Measurements from ENCODE around the gene DLG2. TPM values are rescaled to one million over a fixed set of nuclear protein-coding genes. Genes with fewer than 3 reads are reported as not detected.

DLG2 gene
- total RNA-seq, 1 experiment from 2014 or later: 2.7 TPM

- H3K4me3 ChIP-seq (ENCODE audit: low read length): no peak overlapping the region
- no peaks in the 10 kb centered on the region for H3K27me3 ChIP-seq (ENCODE audit: low read length)
- H3K9me2 ChIP-seq (replicated peaks; ENCODE audit: insufficient read depth, low read length): no peaks in the 10 kb centered on the region
- H3K4me2 ChIP-seq (ENCODE audit: low read depth, low read length, poor library complexity, severe bottlenecking): peak overlapping the region; percentile 86
- H4K20me1 ChIP-seq (ENCODE audit: insufficient read depth, low read depth, low read length): no peaks in the 10 kb centered on the region
- peaks cover 77% of the 10 kb centered on the region for H3K4me1 ChIP-seq (ENCODE audit: low read length)
- no peak overlapping the region for H3K9ac ChIP-seq (ENCODE audit: low read length)
- no peaks in the 10 kb centered on the region for H3K36me3 ChIP-seq (ENCODE audit: insufficient read depth, low read length)
- no peak overlapping the region for H2AFZ ChIP-seq (ENCODE audit: low read length)
- no peaks in the 10 kb centered on the region for H3K9me3 ChIP-seq (ENCODE audit: low read length)
- DNase-seq: peak; percentile 39
- no peaks in the 10 kb centered on the region for H3K79me2 ChIP-seq (ENCODE audit: low read length)
- peak overlapping the region; percentile 79 for H3K27ac ChIP-seq (ENCODE audit: low read length)
These were observed 1948.1 kb downstream of the DLG2 start for GRCh38 chr11:83678831-83679584.

- Histone ChIP-seq H2AFZ (ENCODE audit: low read length) (0 out of 2 replicates have a peak overlapping the region, but pooled peaks have one; percentile 10), H4K20me1 (ENCODE audit: insufficient read depth, low read depth, low read length) (no peaks in the 10 kb centered on the region), H3K9me2 (replicated peaks; ENCODE audit: insufficient read depth, low read length) (no peaks in the 10 kb centered on the region), H3K4me1 (ENCODE audit: low read length) (peaks cover 67% of the 10 kb centered on the region), H3K9me3 (ENCODE audit: low read length) (no peaks in the 10 kb centered on the region), H3K4me2 (ENCODE audit: low read depth, low read length, poor library complexity, severe bottlenecking) (peak overlapping the region; percentile 29), H3K79me2 (ENCODE audit: low read length) (no peaks in the 10 kb centered on the region), H3K9ac (ENCODE audit: low read length) (no peak overlapping the region), H3K27me3 (ENCODE audit: low read length) (no peaks in the 10 kb centered on the region), H3K27ac (ENCODE audit: low read length) (peak overlapping the region; percentile 56), H3K36me3 (ENCODE audit: insufficient read depth, low read length) (no peaks in the 10 kb centered on the region), H3K4me3 (ENCODE audit: low read length) (peak overlapping the region; percentile 9; the same call in 1 of the 2 replicates)
- peak; percentile 73 for DNase-seq
These were observed 1949.4 kb downstream of the DLG2 start for GRCh38 chr11:83677730-83678129.

- Histone ChIP-seq H3K4me3 (ENCODE audit: low read length) (no peak overlapping the region), H3K4me1 (ENCODE audit: low read length) (peaks cover 54% of the 10 kb centered on the region), H3K9me3 (ENCODE audit: low read length) (no peaks in the 10 kb centered on the region), H3K36me3 (ENCODE audit: insufficient read depth, low read length) (no peaks in the 10 kb centered on the region), H3K27me3 (ENCODE audit: low read length) (no peaks in the 10 kb centered on the region), H3K9ac (ENCODE audit: low read length) (no peak overlapping the region), H3K9me2 (replicated peaks; ENCODE audit: insufficient read depth, low read length) (no peaks in the 10 kb centered on the region), H3K27ac (ENCODE audit: low read length) (no peak overlapping the region), H4K20me1 (ENCODE audit: insufficient read depth, low read depth, low read length) (no peaks in the 10 kb centered on the region), H2AFZ (ENCODE audit: low read length) (no peak overlapping the region), H3K79me2 (ENCODE audit: low read length) (no peaks in the 10 kb centered on the region), H3K4me2 (ENCODE audit: low read depth, low read length, poor library complexity, severe bottlenecking) (no peak overlapping the region)
- no peak for DNase-seq
These were observed 1951.0 kb downstream of the DLG2 start for GRCh38 chr11:83676056-83676601.

- H3K27ac ChIP-seq (ENCODE audit: low read length): no peak overlapping the region
These were observed 1952.8 kb downstream of the DLG2 start for GRCh38 chr11:83674102-83674896.

GRCh38 chr11:83671289-83671688 is 1955.9 kb downstream of the DLG2 start:
- Histone ChIP-seq H3K4me3 (ENCODE audit: low read length) (no peak overlapping the region), H4K20me1 (ENCODE audit: insufficient read depth, low read depth, low read length) (no peaks in the 10 kb centered on the region), H3K4me1 (ENCODE audit: low read length) (peaks cover 13% of the 10 kb centered on the region; the same call in 1 of the 2 replicates), H3K9ac (ENCODE audit: low read length) (no peak overlapping the region), H3K4me2 (ENCODE audit: low read depth, low read length, poor library complexity, severe bottlenecking) (no peak overlapping the region), H3K79me2 (ENCODE audit: low read length) (no peaks in the 10 kb centered on the region), H3K9me3 (ENCODE audit: low read length) (no peaks in the 10 kb centered on the region), H3K9me2 (replicated peaks; ENCODE audit: insufficient read depth, low read length) (no peaks in the 10 kb centered on the region), H3K36me3 (ENCODE audit: insufficient read depth, low read length) (no peaks in the 10 kb centered on the region), H3K27ac (ENCODE audit: low read length) (no peak overlapping the region), H2AFZ (ENCODE audit: low read length) (no peak overlapping the region), H3K27me3 (ENCODE audit: low read length) (no peaks in the 10 kb centered on the region)
- peak; percentile 52 for DNase-seq

More at GRCh38 chr11:83674102-83674896, 1952.8 kb downstream of the DLG2 start:
- Histone ChIP-seq H3K4me1 (ENCODE audit: low read length) (peaks cover 35% of the 10 kb centered on the region), H3K36me3 (ENCODE audit: insufficient read depth, low read length) (no peaks in the 10 kb centered on the region), H2AFZ (ENCODE audit: low read length) (no peak overlapping the region), H3K9ac (ENCODE audit: low read length) (no peak overlapping the region), H3K9me3 (ENCODE audit: low read length) (no peaks in the 10 kb centered on the region), H3K4me3 (ENCODE audit: low read length) (no peak overlapping the region), H4K20me1 (ENCODE audit: insufficient read depth, low read depth, low read length) (no peaks in the 10 kb centered on the region), H3K79me2 (ENCODE audit: low read length) (no peaks in the 10 kb centered on the region), H3K9me2 (replicated peaks; ENCODE audit: insufficient read depth, low read length) (no peaks in the 10 kb centered on the region), H3K27me3 (ENCODE audit: low read length) (no peaks in the 10 kb centered on the region), H3K4me2 (ENCODE audit: low read depth, low read length, poor library complexity, severe bottlenecking) (no peak overlapping the region)
- DNase-seq: peak; percentile 41

- H3K9ac ChIP-seq (ENCODE audit: low read length): no peak overlapping the region
- no peak for DNase-seq
- H3K4me1 ChIP-seq (ENCODE audit: low read length): no peaks in the 10 kb centered on the region
- H4K20me1 ChIP-seq (ENCODE audit: insufficient read depth, low read depth, low read length): no peaks in the 10 kb centered on the region
- no peak overlapping the region for H3K4me3 ChIP-seq (ENCODE audit: low read length)
- no peaks in the 10 kb centered on the region for H3K36me3 ChIP-seq (ENCODE audit: insufficient read depth, low read length)
- no peak overlapping the region for H3K4me2 ChIP-seq (ENCODE audit: low read depth, low read length, poor library complexity, severe bottlenecking)
- no peaks in the 10 kb centered on the region for H3K9me2 ChIP-seq (replicated peaks; ENCODE audit: insufficient read depth, low read length)
- no peak overlapping the region for H3K27ac ChIP-seq (ENCODE audit: low read length)
- H2AFZ ChIP-seq (ENCODE audit: low read length): no peak overlapping the region
- H3K9me3 ChIP-seq (ENCODE audit: low read length): no peaks in the 10 kb centered on the region
- H3K27me3 ChIP-seq (ENCODE audit: low read length): no peaks in the 10 kb centered on the region
- H3K79me2 ChIP-seq (ENCODE audit: low read length): no peaks in the 10 kb centered on the region
These were observed 1961.0 kb downstream of the DLG2 start for GRCh38 chr11:83666149-83666548.

GRCh38 chr11:83663988-83664387 is 1963.2 kb downstream of the DLG2 start:
- Histone ChIP-seq H3K9me3 (ENCODE audit: low read length) (no peaks in the 10 kb centered on the region), H3K4me3 (ENCODE audit: low read length) (no peak overlapping the region), H2AFZ (ENCODE audit: low read length) (no peak overlapping the region), H3K27me3 (ENCODE audit: low read length) (no peaks in the 10 kb centered on the region), H3K27ac (ENCODE audit: low read length) (no peak overlapping the region), H3K79me2 (ENCODE audit: low read length) (no peaks in the 10 kb centered on the region), H3K4me1 (ENCODE audit: low read length) (no peaks in the 10 kb centered on the region), H3K36me3 (ENCODE audit: insufficient read depth, low read length) (no peaks in the 10 kb centered on the region), H3K4me2 (ENCODE audit: low read depth, low read length, poor library complexity, severe bottlenecking) (no peak overlapping the region), H3K9me2 (replicated peaks; ENCODE audit: insufficient read depth, low read length) (no peaks in the 10 kb centered on the region), H3K9ac (ENCODE audit: low read length) (no peak overlapping the region), H4K20me1 (ENCODE audit: insufficient read depth, low read depth, low read length) (no peaks in the 10 kb centered on the region)
- no peak for DNase-seq

GRCh38 chr11:83663446-83663845 is 1963.7 kb downstream of the DLG2 start:
- Histone ChIP-seq H3K9ac (ENCODE audit: low read length) (no peak overlapping the region), H3K36me3 (ENCODE audit: insufficient read depth, low read length) (no peaks in the 10 kb centered on the region), H3K79me2 (ENCODE audit: low read length) (no peaks in the 10 kb centered on the region), H3K9me2 (replicated peaks; ENCODE audit: insufficient read depth, low read length) (no peaks in the 10 kb centered on the region), H3K4me1 (ENCODE audit: low read length) (no peaks in the 10 kb centered on the region), H3K4me3 (ENCODE audit: low read length) (no peak overlapping the region), H3K27ac (ENCODE audit: low read length) (no peak overlapping the region), H4K20me1 (ENCODE audit: insufficient read depth, low read depth, low read length) (no peaks in the 10 kb centered on the region), H3K4me2 (ENCODE audit: low read depth, low read length, poor library complexity, severe bottlenecking) (no peak overlapping the region), H3K27me3 (ENCODE audit: low read length) (no peaks in the 10 kb centered on the region), H2AFZ (ENCODE audit: low read length) (no peak overlapping the region), H3K9me3 (ENCODE audit: low read length) (no peaks in the 10 kb centered on the region)
- DNase-seq: no peak

All from Karpas-422 (cell line).